Neural cell (in vitro differentiated cells): ENCODE measurements around the gene WDR74. TPM values are rescaled to one million over a fixed set of nuclear protein-coding genes. Genes with fewer than 3 reads are reported as not detected.

Experiments
- H2AFZ ChIP-seq: fragments of 200-600, 300-800 bp; sonication (generic), shearing (Covaris generic); 2 replicates; pipeline ENCODE4 v1.6.0; 2014; ENCODE audit warnings: low read depth, mild to moderate bottlenecking, antibody characterized with exemption, low read length, moderate library complexity
- H3F3A ChIP-seq: fragments of 200-600 bp; shearing (Covaris generic); 2 replicates; pipeline ENCODE4 v1.6.1; 2016; ENCODE audit warnings: mild to moderate bottlenecking, moderate library complexity, mixed read lengths, antibody characterized with exemption, low read length; ENCODE audit not compliant: insufficient read depth, poor library complexity, severe bottlenecking
- H3K27ac ChIP-seq: fragments of 200-600, 300-800 bp; sonication (generic), shearing (Covaris generic); 2 replicates; pipeline ENCODE4 v1.5.1; 2014; ENCODE audit warnings: mild to moderate bottlenecking, low read length, moderate library complexity
- H3K27me3 ChIP-seq: fragments of 300-800, 200-600 bp; sonication (generic), shearing (Covaris generic); 2 replicates; pipeline ENCODE4 v1.6.0; 2014; ENCODE audit warnings: mild to moderate bottlenecking, low read depth, low read length, moderate library complexity; ENCODE audit not compliant: insufficient read depth
- H3K36me3 ChIP-seq: fragments of 300-800, 200-600 bp; sonication (generic), shearing (Covaris generic); 2 replicates; pipeline ENCODE4 v1.5.1; 2014; ENCODE audit warnings: mild to moderate bottlenecking, antibody characterized with exemption, low read length, moderate library complexity; ENCODE audit not compliant: insufficient read depth
- H3K4me2 ChIP-seq: fragments of 300-800, 200-600 bp; sonication (generic), shearing (Covaris generic); 2 replicates; pipeline ENCODE4 v1.6.0; 2014; ENCODE audit warnings: mild to moderate bottlenecking, low read length
- H3K4me3 ChIP-seq: fragments of 300-800, 200-600 bp; sonication (generic), shearing (Covaris generic); 2 replicates; pipeline ENCODE4 v1.5.1; 2014; ENCODE audit warnings: mild to moderate bottlenecking, low read length, moderate library complexity
- H3K79me2 ChIP-seq: fragments of 200-600 bp; shearing (Covaris generic); replicated peaks from 2 replicates; pipeline ENCODE4 v1.6.0; 2014; ENCODE audit warnings: mild to moderate bottlenecking, low read length, moderate library complexity; ENCODE audit not compliant: insufficient read depth
- H3K9ac ChIP-seq: fragments of 300-800, 200-600 bp; sonication (generic), shearing (Covaris generic); 2 replicates; pipeline ENCODE4 v1.6.1; 2016; ENCODE audit warnings: mild to moderate bottlenecking, low read length, mixed read lengths
- H3K9me2 ChIP-seq: fragments of 200-600 bp; shearing (Covaris generic); 2 replicates; pipeline ENCODE4 v1.6.1; 2016; ENCODE audit warnings: mild to moderate bottlenecking, low read length, mixed read lengths; ENCODE audit not compliant: insufficient read depth
- H3K9me3 ChIP-seq: fragments of 200-600, 300-800 bp; sonication (generic), shearing (Covaris generic); 2 replicates; pipeline ENCODE4 v1.6.1; 2016; ENCODE audit warnings: mild to moderate bottlenecking, mixed run types, low read length, moderate library complexity, mixed read lengths
- H4K20me1 ChIP-seq: fragments of 200-600 bp; shearing (Covaris generic); 2 replicates; pipeline ENCODE4 v1.6.1; 2016; ENCODE audit warnings: mild to moderate bottlenecking, mixed run types; ENCODE audit not compliant: insufficient read depth
- EP300 ChIP-seq: fragments of 450-650 bp; conservative IDR thresholded peaks from 2 replicates; pipeline ENCODE4 v1.6.1; 2014; ENCODE audit warnings: antibody characterized with exemption, mild to moderate bottlenecking, moderate library complexity; ENCODE audit not compliant: poor library complexity, severe bottlenecking
- EZH2 ChIP-seq: fragments of 200-600, 300-800 bp; shearing (Covaris generic), sonication (generic); IDR thresholded peaks from 2 replicates; pipeline ENCODE4 v1.6.1; 2014; ENCODE audit warnings: antibody characterized with exemption, low read length, borderline replicate concordance, mild to moderate bottlenecking; ENCODE audit not compliant: insufficient read depth, poor library complexity, severe bottlenecking
- MXI1 ChIP-seq: fragments of 450-650 bp; conservative IDR thresholded peaks from 2 replicates; pipeline ENCODE4 v1.6.1; 2014; ENCODE audit warnings: antibody characterized with exemption, mild to moderate bottlenecking; ENCODE audit not compliant: poor library complexity, severe bottlenecking
- POLR2AphosphoS5 ChIP-seq: IDR thresholded peaks from 2 replicates; pipeline ENCODE4 v1.6.1; 2012
- RAD21 ChIP-seq: fragments of 450-650 bp; conservative IDR thresholded peaks from 2 replicates; pipeline ENCODE4 v1.6.1; 2014; ENCODE audit warnings: antibody characterized with exemption, mild to moderate bottlenecking, moderate library complexity
- SMC3 ChIP-seq: fragments of 450-650 bp; conservative IDR thresholded peaks from 2 replicates; pipeline ENCODE4 v1.6.1; 2014; ENCODE audit warnings: antibody characterized with exemption, mild to moderate bottlenecking, moderate library complexity; ENCODE audit not compliant: poor library complexity
- TAF1 ChIP-seq: IDR thresholded peaks from 2 replicates; pipeline ENCODE4 v1.6.1; 2012; ENCODE audit warnings: low read depth
- polyA plus RNA-seq: library from polyadenylated mRNA; depleted of rRNA; stranded (reverse); fragments of >200 nt; gene quantifications from 2 replicates; pipeline ENCODE4 v1.2.3, GENCODE V29; 2014
- TF ChIP-seq, protein P1 (sequence below): fragments of 450-650 bp; IDR thresholded peaks from 2 replicates; pipeline ENCODE4 v1.5.1; 2014; ENCODE audit warnings: antibody characterized with exemption, mild to moderate bottlenecking, moderate library complexity; ENCODE audit not compliant: poor library complexity, severe bottlenecking
- TF ChIP-seq, protein P2 (sequence below): IDR thresholded peaks from 2 replicates; pipeline ENCODE4 v1.6.1; 2012; ENCODE audit warnings: borderline replicate concordance

The WDR74 gene
- polyA plus RNA-seq, 1 donor from 2014 or later: 50.4 TPM

DNA sequence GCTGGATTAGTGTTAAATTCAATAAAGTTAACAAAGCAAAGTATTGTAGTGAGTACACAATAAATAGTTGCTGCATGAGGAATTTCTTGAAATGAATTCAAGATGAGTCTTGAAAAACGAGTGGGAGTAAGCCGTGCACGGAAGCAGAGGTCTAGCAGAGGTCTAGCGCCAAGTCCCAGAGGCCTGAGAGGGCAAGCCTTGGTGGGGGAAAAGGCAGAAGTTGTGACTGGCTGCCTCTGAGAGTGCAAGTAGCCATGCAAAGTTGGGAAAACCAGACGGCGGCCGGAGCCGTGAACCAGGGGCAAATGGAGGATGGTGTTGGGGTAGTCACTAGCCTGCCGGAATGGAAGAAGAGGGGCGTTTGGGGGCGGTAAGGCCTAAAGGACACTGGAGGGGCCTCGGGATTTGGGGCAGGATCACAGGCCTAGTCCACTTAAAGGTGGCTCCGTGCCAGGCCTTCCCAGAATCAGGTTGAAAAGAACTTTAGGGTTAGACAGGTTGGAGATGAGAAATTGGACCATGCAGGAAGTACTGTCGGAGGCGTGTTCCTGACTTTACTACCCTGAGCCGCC lies 40.9 kb upstream of the WDR74 start:
- Histone ChIP-seq H3K9ac (peak overlapping the region; percentile 99), H3F3A (no peaks in the 10 kb centered on the region), H3K4me3 (peak overlapping the region; percentile 90), H3K9me2 (no peaks in the 10 kb centered on the region), H3K9me3 (no peaks in the 10 kb centered on the region), H3K79me2 (peaks cover 46% of the 10 kb centered on the region), H4K20me1 (no peaks in the 10 kb centered on the region), H3K27ac (peak overlapping the region; percentile 99), H3K27me3 (no peaks in the 10 kb centered on the region), H3K36me3 (peaks cover 10% of the 10 kb centered on the region), H2AFZ (peak overlapping the region; percentile 36), H3K4me2 (peak overlapping the region; percentile 90)
- TF ChIP-seq MXI1 (no peak), RAD21 (no peak), EZH2 (no peak), EP300 (no peak), POLR2AphosphoS5 (no peak), SMC3 (no peak), TAF1 (no peak)
- TF ChIP-seq, protein P1, sequence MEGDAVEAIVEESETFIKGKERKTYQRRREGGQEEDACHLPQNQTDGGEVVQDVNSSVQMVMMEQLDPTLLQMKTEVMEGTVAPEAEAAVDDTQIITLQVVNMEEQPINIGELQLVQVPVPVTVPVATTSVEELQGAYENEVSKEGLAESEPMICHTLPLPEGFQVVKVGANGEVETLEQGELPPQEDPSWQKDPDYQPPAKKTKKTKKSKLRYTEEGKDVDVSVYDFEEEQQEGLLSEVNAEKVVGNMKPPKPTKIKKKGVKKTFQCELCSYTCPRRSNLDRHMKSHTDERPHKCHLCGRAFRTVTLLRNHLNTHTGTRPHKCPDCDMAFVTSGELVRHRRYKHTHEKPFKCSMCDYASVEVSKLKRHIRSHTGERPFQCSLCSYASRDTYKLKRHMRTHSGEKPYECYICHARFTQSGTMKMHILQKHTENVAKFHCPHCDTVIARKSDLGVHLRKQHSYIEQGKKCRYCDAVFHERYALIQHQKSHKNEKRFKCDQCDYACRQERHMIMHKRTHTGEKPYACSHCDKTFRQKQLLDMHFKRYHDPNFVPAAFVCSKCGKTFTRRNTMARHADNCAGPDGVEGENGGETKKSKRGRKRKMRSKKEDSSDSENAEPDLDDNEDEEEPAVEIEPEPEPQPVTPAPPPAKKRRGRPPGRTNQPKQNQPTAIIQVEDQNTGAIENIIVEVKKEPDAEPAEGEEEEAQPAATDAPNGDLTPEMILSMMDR: no peak
- TF ChIP-seq, protein P2, sequence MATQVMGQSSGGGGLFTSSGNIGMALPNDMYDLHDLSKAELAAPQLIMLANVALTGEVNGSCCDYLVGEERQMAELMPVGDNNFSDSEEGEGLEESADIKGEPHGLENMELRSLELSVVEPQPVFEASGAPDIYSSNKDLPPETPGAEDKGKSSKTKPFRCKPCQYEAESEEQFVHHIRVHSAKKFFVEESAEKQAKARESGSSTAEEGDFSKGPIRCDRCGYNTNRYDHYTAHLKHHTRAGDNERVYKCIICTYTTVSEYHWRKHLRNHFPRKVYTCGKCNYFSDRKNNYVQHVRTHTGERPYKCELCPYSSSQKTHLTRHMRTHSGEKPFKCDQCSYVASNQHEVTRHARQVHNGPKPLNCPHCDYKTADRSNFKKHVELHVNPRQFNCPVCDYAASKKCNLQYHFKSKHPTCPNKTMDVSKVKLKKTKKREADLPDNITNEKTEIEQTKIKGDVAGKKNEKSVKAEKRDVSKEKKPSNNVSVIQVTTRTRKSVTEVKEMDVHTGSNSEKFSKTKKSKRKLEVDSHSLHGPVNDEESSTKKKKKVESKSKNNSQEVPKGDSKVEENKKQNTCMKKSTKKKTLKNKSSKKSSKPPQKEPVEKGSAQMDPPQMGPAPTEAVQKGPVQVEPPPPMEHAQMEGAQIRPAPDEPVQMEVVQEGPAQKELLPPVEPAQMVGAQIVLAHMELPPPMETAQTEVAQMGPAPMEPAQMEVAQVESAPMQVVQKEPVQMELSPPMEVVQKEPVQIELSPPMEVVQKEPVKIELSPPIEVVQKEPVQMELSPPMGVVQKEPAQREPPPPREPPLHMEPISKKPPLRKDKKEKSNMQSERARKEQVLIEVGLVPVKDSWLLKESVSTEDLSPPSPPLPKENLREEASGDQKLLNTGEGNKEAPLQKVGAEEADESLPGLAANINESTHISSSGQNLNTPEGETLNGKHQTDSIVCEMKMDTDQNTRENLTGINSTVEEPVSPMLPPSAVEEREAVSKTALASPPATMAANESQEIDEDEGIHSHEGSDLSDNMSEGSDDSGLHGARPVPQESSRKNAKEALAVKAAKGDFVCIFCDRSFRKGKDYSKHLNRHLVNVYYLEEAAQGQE: no peak

DNA sequence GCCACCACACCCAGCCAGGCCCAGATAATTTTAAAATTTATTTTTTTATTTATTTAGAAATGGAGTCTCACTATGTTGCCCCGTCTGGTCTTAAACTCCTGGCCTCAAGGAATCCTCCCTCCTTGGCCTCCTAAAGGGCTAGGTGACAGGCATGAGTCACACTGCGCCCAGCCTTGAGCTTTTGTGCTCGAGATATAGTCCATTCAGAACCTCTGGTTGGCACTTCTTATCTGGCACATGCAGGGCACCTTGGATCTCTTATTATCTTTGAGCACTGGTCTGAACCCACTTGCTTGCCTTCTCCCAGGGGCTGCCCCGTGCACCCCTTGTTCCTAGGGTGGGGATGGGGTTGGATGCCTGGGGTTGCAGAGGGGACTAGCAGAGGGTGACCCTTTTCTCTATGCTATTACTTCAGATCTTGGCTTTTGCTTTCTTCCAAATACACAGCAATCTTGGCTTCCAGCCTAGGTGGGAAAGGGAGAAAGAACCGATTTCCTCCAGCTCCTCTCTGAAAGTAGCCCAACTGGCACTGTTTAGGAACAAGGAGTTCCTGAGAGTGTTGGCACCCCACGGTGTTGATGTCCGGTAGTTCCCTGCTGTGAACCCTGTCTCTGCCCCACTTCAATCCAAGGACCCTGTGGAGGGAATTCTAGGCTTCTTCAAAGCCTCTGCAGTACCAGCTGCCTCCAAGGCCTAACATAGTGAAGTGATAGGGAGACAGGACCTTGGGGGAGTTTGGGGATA lies 40.0 kb upstream of the WDR74 start:
- TF ChIP-seq SMC3: no peak
- TF ChIP-seq, protein P1: no peak
- no peak for TF ChIP-seq POLR2AphosphoS5
- TF ChIP-seq, protein P2: no peak
- no peak for TF ChIP-seq TAF1
- no peak for TF ChIP-seq EP300
- no peak for TF ChIP-seq MXI1
- no peak for TF ChIP-seq RAD21
- TF ChIP-seq EZH2: no peak
- peak overlapping the region; percentile 90 for H3K4me3 ChIP-seq
- H3K9ac ChIP-seq: peak overlapping the region; percentile 99
- H3K9me3 ChIP-seq: no peaks in the 10 kb centered on the region
- no peak overlapping the region for H2AFZ ChIP-seq
- peaks cover 43% of the 10 kb centered on the region for H3K79me2 ChIP-seq
- H3K4me2 ChIP-seq: peak overlapping the region; percentile 90
- peaks cover 7% of the 10 kb centered on the region for H3K36me3 ChIP-seq
- H3K9me2 ChIP-seq: no peaks in the 10 kb centered on the region
- no peaks in the 10 kb centered on the region for H4K20me1 ChIP-seq
- H3F3A ChIP-seq: no peaks in the 10 kb centered on the region
- H3K27ac ChIP-seq: peak overlapping the region; percentile 99
- no peaks in the 10 kb centered on the region for H3K27me3 ChIP-seq
